ENCODE results near the gene SLC26A2. TPM values are rescaled to one million over a fixed set of nuclear protein-coding genes. Genes with fewer than 3 reads are reported as not detected.

SLC26A2 gene
- total and polyA plus RNA-seq, 2 experiments from 2014 or later = 3.5 to 11.5 TPM

- TF ChIP-seq ZNF462 (CRISPR knock-in tag; IDR thresholded peaks at IDR 0.05) = no peak
- TF ChIP-seq CREB1 (CRISPR knock-in tag; IDR thresholded peaks at IDR 0.05; ENCODE audit: low read depth) = no peak
- TF ChIP-seq ETS1 (IDR thresholded peaks at IDR 0.05) = no peak
- no peak for TF ChIP-seq EZH2 (IDR thresholded peaks at IDR 0.05; ENCODE audit: low read depth, unreplicated experiment)
Measured at GRCh38 chr5:149963729-149964128, 3.2 kb downstream of the SLC26A2 start (continued).

DNA sequence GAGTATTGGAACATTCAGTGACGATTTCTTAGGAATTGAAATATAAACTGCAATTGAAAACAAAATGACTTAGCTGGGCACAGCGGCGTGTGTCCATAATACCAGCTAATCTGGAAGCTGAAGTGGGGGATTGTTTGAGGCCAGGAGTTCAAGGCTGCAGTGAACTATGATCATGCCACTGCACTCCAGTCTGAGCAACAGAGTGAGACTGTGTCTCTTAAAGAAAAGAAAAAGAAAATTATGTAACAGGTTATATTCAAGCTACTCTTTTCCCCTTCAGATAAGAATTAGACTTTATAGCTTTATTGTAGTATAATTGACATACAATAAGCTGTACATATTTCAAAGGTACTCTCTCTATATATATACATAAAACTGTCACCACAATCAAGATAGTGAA lies 6.4 kb downstream of the SLC26A2 start:
- Histone ChIP-seq H3K9me2 (ENCODE audit: insufficient read depth) (no peaks in the 10 kb centered on the region), H2AFZ (no peak overlapping the region), H3F3A (replicated peaks; ENCODE audit: low read depth) (no peaks in the 10 kb centered on the region), H3K4me3 (no peak overlapping the region), H3K36me3 (ENCODE audit: insufficient read depth) (no peaks in the 10 kb centered on the region), H3K4me2 (no peak overlapping the region), H3K79me2 (replicated peaks; ENCODE audit: insufficient read depth) (no peaks in the 10 kb centered on the region), H3K27ac (ENCODE audit: low read depth) (no peak overlapping the region), H3K27me3 (ENCODE audit: insufficient read depth) (peaks cover 3% of the 10 kb centered on the region), H3K4me1 (ENCODE audit: insufficient read depth) (no peaks in the 10 kb centered on the region), H4K20me1 (replicated peaks; ENCODE audit: insufficient read depth) (no peaks in the 10 kb centered on the region; the same call in 1 of the 2 replicates)
- ATAC-seq = no peak
- Mint-ChIP-seq H3K27ac (no peak overlapping the region), H3K36me3 (ENCODE audit: low read depth) (no peaks in the 10 kb centered on the region), H3K4me1 (no peaks in the 10 kb centered on the region; the same call in 2 of the 3 replicates), H3K27me3 (ENCODE audit: insufficient read depth, low read depth, poor library complexity) (no peaks in the 10 kb centered on the region), H3K9me3 (no peaks in the 10 kb centered on the region; the same call in 2 of the 3 replicates), H3K4me3 (no peak overlapping the region)
- DNase-seq (ENCODE audit: low spot score) = no peak
- no peak for TF ChIP-seq JUNB (IDR thresholded peaks at IDR 0.05; ENCODE audit: unreplicated experiment)
- no peak for TF ChIP-seq EZH2phosphoT487 (IDR thresholded peaks at IDR 0.05; ENCODE audit: unreplicated experiment)
- no peak for TF ChIP-seq REST (IDR thresholded peaks at IDR 0.05; ENCODE audit: unreplicated experiment)
- TF ChIP-seq EZH2 (IDR thresholded peaks at IDR 0.05; ENCODE audit: low read depth, unreplicated experiment) = no peak
- no peak for TF ChIP-seq ZNF331 (CRISPR knock-in tag; IDR thresholded peaks at IDR 0.05; ENCODE audit: low read depth)
- TF ChIP-seq ETS1 (IDR thresholded peaks at IDR 0.05) = no peak
- TF ChIP-seq CREB1 (CRISPR knock-in tag; IDR thresholded peaks at IDR 0.05; ENCODE audit: low read depth) = no peak
- TF ChIP-seq, protein P1, sequence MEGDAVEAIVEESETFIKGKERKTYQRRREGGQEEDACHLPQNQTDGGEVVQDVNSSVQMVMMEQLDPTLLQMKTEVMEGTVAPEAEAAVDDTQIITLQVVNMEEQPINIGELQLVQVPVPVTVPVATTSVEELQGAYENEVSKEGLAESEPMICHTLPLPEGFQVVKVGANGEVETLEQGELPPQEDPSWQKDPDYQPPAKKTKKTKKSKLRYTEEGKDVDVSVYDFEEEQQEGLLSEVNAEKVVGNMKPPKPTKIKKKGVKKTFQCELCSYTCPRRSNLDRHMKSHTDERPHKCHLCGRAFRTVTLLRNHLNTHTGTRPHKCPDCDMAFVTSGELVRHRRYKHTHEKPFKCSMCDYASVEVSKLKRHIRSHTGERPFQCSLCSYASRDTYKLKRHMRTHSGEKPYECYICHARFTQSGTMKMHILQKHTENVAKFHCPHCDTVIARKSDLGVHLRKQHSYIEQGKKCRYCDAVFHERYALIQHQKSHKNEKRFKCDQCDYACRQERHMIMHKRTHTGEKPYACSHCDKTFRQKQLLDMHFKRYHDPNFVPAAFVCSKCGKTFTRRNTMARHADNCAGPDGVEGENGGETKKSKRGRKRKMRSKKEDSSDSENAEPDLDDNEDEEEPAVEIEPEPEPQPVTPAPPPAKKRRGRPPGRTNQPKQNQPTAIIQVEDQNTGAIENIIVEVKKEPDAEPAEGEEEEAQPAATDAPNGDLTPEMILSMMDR (conservative IDR thresholded peaks at IDR 0.05; ENCODE audit: low read depth in 2 of 2) = no peak
- no peak for TF ChIP-seq STAT1 (IDR thresholded peaks at IDR 0.05; ENCODE audit: unreplicated experiment)

Measured in GM23338 (cell line).